Epithelial cell of prostate (primary cell): ENCODE data around the gene RNF220.

ENCODE experiments used
- DNase-seq: peaks from one replicate; pipeline ENCODE4 v3.0.0-alpha.2; 2011; ENCODE audit warnings: low read depth, low spot score
- H3K27ac ChIP-seq: fragments of 450-650 bp; 2 replicates; pipeline ENCODE4 v1.5.1; 2017; ENCODE audit warnings: mild to moderate bottlenecking

The RNF220 gene

DNA sequence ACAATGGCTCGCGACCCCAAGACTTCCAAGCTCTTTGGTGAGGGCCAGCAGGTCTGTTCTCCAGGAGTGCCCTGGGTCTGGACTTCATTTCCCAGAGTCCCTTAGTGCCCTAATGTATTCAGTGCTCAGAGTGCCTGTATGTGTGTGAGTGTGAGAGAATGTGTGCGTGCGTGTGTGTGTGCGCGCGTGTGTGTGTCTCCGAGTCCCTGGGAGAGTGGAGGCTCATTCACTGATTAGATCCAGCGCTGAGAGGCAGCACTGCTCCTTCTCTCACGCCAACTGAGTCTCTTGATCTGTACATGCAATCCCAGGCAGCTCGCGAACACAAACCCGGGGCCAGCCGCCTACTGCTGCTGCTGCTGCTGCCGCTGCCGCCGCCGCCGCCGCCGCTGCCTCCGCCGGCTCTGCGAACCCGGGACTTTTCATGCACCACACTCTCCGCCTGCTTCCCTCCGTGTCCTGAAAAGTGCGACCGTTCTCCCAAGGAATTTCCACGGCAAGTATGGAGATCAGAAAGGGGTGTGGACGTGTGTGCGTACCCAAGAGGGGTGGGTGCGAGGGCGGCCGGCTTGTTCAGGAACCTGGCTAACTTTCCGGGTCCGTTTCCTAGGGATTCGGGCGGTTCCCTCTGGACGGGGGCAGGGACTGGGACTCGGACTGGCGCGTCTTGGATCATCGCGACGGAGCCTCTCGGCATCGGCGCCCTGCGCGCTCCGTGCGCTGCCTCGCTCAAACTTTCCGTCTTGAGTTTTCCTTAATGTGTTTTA is at the start of gene RNF220:
RNF220 (plus strand) TSS at position 225 of the 767 bp plus-strand sequence.
- no peak for DNase-seq
- H3K27ac ChIP-seq, result no peak within 1 kb of the TSS

GRCh38 chr1:44355582-44356305 is 49.3 kb upstream of the RNF220 start:
- H3K27ac ChIP-seq, result no peak overlapping the region
- no peak for DNase-seq

DNA sequence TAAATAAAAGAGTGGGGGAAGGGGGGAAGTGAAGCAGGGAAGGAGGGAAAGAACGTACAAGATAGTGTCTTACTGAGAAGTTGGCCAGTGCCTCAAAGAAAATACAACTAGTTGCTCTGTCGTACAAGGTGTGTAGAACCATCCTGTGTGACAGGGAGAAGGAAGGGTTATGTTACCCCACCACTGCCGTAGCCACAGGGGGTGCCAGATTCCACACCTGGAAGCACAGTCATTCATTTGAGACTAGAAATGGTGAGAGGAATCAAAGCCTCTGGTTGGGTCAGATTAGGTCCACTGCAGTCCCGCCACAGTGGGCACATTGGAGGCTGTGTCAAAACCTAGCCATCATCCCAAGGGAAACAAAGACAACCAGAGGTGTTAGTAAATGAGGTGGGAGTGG is 47.3 kb upstream of the RNF220 start:
- H3K27ac ChIP-seq, result no peak overlapping the region
- DNase-seq, result no peak

DNA sequence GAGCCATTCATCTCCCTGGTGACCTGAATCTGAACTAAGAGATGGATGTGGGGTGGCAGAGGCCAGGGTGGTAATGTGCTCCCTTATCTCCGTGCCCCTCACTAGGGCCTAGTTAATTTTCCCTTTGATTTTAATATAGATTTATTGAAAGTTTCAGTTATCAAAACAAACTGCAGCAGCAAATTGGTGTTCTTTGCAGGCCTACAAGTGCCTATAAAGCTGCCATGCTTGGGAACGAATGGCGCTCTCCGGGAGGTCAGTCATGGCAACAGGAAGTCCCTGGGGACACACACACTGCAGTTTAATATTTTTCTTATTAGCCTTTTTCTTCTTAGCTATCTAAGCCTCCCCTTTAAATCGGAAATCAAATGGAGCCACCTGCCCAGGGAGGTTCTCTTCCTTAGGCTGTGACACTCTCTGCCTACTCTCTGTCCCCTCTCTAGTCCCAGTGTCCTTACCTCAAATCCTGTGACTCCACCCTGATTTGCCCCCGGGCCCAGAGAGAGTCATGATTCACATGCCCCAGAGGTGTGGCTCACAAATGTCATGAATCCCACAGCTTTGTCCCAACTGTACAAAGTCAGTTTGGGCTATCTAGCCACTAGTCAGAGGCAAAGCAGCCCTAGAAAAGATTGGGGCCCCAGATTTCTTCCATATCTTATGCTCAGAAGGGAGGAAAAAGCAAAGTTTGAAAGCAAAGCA is 45.7 kb upstream of the RNF220 start:
- no peak for DNase-seq

GRCh38 chr1:44361478-44361877 is 43.6 kb upstream of the RNF220 start:
- DNase-seq, result no peak
- no peak overlapping the region for H3K27ac ChIP-seq

More for the DNA sequence above, 45.7 kb upstream of the RNF220 start:
- no peak overlapping the region for H3K27ac ChIP-seq

- H3K27ac ChIP-seq, result no peak overlapping the region
Measured at GRCh38 chr1:44366371-44366975, 38.6 kb upstream of the RNF220 start.

GRCh38 chr1:44367944-44368343 is 37.1 kb upstream of the RNF220 start:
- no peak for DNase-seq

More at GRCh38 chr1:44366371-44366975, 38.6 kb upstream of the RNF220 start:
- no peak for DNase-seq

GRCh38 chr1:44368471-44369151 is 36.4 kb upstream of the RNF220 start:
- no peak overlapping the region for H3K27ac ChIP-seq
- DNase-seq, result no peak

More at GRCh38 chr1:44367944-44368343, 37.1 kb upstream of the RNF220 start:
- H3K27ac ChIP-seq, result no peak overlapping the region

- H3K27ac ChIP-seq, result no peak overlapping the region
- DNase-seq, result no peak
Measured at GRCh38 chr1:44371206-44371605, 33.8 kb upstream of the RNF220 start.

- no peak overlapping the region for H3K27ac ChIP-seq
- no peak for DNase-seq
Measured at GRCh38 chr1:44375547-44375946, 29.5 kb upstream of the RNF220 start.

GRCh38 chr1:44377925-44378784 is 26.9 kb upstream of the RNF220 start:
- no peak for DNase-seq

DNA sequence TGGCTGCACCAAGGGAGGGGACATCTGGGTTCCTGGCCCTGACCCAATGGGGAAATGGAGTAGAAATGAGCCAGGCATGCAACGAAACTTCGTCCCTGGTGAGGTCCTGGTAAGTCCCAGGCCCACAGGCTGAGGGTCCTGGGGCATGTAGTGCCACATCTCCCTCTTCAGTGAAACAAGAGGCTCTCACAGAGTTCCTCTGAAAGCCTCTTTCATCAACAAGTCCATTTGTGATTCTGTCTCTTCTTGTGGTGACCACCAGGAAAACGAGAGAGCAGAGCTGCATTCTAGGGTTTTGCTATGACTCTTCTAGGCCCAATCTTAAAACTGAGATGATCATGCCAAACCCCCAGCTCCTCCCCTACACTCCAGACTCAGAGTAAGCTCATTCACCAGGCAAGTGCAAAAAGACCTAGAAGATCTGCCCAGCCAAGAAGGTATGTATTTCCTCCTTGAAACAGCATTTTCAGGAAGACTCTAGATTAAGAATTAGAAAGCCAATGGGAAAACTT is 24.3 kb upstream of the RNF220 start:
- no peak overlapping the region for H3K27ac ChIP-seq
- no peak for DNase-seq

More at GRCh38 chr1:44377925-44378784, 26.9 kb upstream of the RNF220 start:
- H3K27ac ChIP-seq, result no peak overlapping the region

DNA sequence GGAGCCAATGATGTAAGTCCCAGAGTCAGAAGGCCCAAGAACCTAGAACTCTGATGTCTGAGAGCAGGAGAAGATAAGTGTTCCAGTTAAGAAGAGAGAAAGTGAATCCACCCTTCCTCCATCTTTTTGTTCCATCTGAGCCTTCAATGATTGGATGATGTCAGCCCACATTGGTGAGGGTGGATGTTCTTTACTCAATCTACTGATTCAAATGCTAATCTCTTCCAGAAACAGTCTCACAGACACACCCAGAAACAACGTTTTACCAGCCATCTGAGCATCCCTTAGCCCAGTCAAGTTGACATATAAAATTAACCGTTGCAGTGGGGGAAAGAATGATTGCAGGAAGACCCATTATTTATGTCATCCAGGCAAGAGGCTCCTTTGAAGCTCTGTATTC is 16.5 kb upstream of the RNF220 start:
- H3K27ac ChIP-seq, result no peak overlapping the region
- DNase-seq, result no peak

DNA sequence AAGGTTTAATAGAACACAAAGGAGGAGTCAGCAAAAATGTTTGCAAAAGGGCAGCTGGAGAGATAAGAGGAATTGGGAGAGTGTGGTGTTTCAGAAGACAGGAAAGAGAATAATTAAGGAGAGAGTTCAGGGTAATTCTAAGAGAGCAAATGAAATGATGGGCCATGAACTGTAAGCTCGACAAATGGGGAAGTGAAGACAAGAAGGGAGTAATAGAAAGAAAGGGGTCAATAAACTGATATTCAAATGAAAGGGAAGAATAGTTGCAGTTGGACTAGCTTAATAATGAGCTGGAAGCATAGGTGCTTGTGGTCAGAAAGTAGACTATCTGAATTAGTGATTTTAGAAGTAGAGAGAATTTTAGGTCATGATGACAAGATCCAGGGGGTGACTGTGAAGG is 15.6 kb upstream of the RNF220 start:
- no peak overlapping the region for H3K27ac ChIP-seq
- DNase-seq, result no peak

DNA sequence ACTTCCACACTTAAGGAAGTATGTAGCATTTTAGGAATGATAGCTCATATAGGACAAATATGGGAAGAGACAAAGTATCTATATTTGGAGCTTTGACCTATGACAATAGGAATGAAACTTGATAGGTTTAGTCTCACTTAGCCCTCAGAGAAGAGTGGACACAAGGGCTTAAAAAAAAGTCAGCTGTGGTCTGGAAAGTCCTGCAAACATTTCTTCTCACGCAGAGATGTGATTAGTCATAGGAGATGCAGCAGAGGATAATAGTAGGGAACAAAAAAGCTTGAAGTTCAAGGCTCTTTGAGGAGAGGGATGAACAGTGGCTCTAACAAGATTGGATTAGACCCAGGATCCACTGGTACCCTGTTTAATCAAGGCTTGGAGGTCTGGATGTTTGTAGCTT is 14.8 kb upstream of the RNF220 start:
- no peak overlapping the region for H3K27ac ChIP-seq
- DNase-seq, result no peak

DNA sequence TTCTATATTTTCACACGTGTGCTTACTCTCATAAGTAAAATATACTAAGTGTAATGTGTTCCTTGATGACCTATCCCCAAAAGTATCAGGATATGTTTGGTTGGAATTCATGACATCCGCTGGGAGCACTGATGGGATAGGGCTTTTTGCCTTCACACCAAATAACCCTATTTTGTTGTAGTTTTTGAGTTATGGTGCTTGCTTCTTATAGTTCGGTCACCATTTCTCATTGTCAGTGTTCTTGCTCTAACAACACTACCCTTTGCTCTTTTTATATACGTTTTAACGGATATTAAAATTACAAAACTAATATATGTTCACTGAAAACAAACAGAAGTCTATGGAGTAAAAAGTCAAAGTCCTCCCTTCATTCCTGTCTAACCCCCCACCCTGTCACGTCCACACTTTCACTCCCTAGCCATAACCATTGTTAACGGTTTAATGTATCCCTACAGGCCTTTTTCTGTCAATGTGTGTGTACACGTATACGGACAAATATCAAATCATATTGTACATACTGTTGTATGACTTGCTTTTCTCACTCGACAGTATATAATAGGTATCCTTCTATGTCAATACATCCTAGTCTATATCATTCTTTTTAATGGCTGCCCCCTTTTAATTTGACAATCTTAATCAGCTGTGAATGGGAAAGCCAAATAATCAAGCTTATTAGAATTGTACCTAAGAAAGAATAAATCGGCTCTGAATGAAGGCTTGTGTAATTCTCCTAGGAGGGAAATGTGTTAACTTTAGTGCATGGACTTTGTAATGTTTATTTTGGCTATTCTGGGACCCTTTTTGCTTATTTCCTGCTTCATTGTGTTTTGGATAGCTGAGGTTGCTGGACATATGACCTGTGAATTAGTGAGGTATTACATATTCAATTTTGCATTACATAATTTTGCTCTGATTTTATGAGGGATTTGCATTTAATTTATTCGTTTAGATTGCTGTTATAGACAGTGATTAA is 3.5 kb upstream of the RNF220 start:
- H3K27ac ChIP-seq, result no peak overlapping the region

DNA sequence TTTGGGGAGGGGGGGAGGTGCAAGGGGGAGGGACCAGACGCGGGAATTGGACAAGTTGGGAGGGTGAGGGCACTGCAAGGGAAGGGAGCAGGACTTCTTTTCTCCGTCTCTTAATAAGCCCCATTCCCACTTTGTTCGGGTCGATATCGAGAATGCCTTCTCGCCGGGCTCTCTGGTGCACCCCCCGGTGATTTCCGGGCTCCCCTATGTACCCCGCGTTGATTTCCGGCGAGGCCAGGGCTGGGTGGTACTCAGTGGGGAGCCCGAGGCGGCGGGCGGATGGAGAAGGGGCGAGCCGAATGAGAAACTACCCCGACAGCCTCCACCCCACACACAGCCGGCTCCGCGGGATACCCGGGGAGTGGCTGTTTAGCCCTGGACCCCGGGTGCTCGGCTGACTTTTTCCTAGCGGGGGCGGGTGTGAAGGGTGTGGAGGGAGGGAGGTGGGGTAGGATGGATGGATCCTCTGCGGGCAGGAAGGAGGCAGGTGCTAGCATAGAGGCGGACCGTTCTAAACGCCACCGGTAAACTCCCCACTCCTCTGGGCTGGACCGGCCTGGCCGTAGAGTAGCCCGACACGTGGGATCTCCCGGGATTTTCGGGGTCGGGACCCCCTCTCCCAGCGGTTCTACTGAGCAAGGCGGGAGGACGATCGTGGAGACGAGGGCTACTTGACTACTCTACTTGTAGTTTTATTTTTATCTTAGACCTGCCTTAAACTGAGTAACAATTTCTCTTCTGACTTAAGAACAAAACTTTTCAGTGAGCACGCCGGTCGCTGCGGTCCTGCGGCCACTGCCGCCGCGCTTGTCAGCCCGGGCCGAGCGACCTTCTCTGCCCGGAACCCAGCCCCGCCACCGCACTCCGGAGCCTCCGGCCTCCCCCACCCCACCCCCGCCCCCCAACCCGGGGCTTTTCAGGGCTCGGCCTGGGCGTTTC is 1.0 kb downstream of the RNF220 start:
- H3K27ac ChIP-seq, result no peak overlapping the region
- no peak for DNase-seq

More for the DNA sequence above, 3.5 kb upstream of the RNF220 start:
- DNase-seq, result no peak
